Breast epithelium (tissue), 4 donors: Measurements from ENCODE around the gene RBM19. TPM values are rescaled to one million over a fixed set of nuclear protein-coding genes. Genes with fewer than 3 reads are reported as not detected.

ENCODE experiments used
- DNase-seq, 2 donors: peaks; one replicate each; pipeline ENCODE4 v3.0.0-alpha.2; 2019; ENCODE audit warnings: low spot score in 2 of 2
- H3K27ac ChIP-seq, 2 donors: fragments of 200-600 bp; sonication (generic) in 1 of 2; one replicate each; pipeline ENCODE4 v1.5.1; 2016 to 2019; ENCODE audit warnings: mild to moderate bottlenecking in 1 of 2
- H3K27me3 ChIP-seq, 2 donors: fragments of 200-600 bp; sonication (generic) in 1 of 2; one replicate each; pipeline versions ENCODE4 v1.5.1 to v1.6.0; 2017 to 2019; ENCODE audit warnings: control low read depth in 1 of 2, mild to moderate bottlenecking in 1 of 2
- H3K36me3 ChIP-seq: fragments of 200-600 bp; one replicate; pipeline ENCODE4 v1.5.1; 2019
- H3K4me1 ChIP-seq, 2 donors: fragments of 200-600 bp; sonication (generic); one replicate each; pipeline ENCODE4 v1.5.1; 2016 to 2019; ENCODE audit warnings: control low read depth in 1 of 2
- H3K4me3 ChIP-seq, 3 donors: fragments of 200-600 bp; sonication (generic); 1 replicate in 2 of 3; 2 replicates in 1 of 3; pipeline ENCODE4 v1.5.1; 2016 to 2019; ENCODE audit warnings: mild to moderate bottlenecking in 3 of 3, moderate library complexity in 2 of 3
- H3K9me3 ChIP-seq, 2 donors: fragments of 200-600 bp; sonication (generic) in 1 of 2; one replicate each; pipeline ENCODE4 v1.5.1; 2016 to 2019; ENCODE audit warnings: control low read depth in 1 of 2
- CTCF ChIP-seq, 3 donors: fragments of 450-650 bp; IDR thresholded peaks; one replicate each; pipeline ENCODE4 v1.5.1; 2016 to 2017; ENCODE audit warnings: antibody characterized with exemption in 3 of 3, mild to moderate bottlenecking in 3 of 3, moderate library complexity in 3 of 3
- POLR2A ChIP-seq: fragments of 450-650 bp; IDR thresholded peaks from one replicate; pipeline ENCODE4 v1.6.1; 2016; ENCODE audit warnings: antibody characterized with exemption, mild to moderate bottlenecking, moderate library complexity
- POLR2AphosphoS5 ChIP-seq, 3 donors: sonication (generic); formaldehyde crosslinking; IDR thresholded peaks; one replicate each; pipeline ENCODE4 v1.6.1; 2017; ENCODE audit warnings: antibody characterized with exemption in 3 of 3
- intact Hi-C: fragments of 100-400 bp; cut with DNase I; formaldehyde crosslinking; loops from one replicate; pipeline ENCODE4 v1.15.1; 2023; ENCODE audit warnings: low total_unique reads
- total RNA-seq, 3 donors: library from RNA; depleted of rRNA; stranded (reverse); fragments of >200 nt; gene quantifications; one replicate each; pipeline ENCODE4 v1.1.0, GENCODE V29; 2016

RBM19 gene
- total RNA-seq, 3 donors from 2014 or later = 28.8 to 43.3 (median 42.6) TPM

- H3K27me3 ChIP-seq = no peaks in the 10 kb centered on the region
- no peak for DNase-seq
- no peak overlapping the region for H3K4me3 ChIP-seq
- H3K36me3 ChIP-seq = no peaks in the 10 kb centered on the region
- no peak overlapping the region for H3K27ac ChIP-seq
- intact Hi-C loops = no loop called here
- TF ChIP-seq CTCF (IDR thresholded peaks at IDR 0.05) (no peak), POLR2AphosphoS5 (IDR thresholded peaks at IDR 0.05) (no peak), POLR2A (no peak)
- H3K9me3 ChIP-seq = no peaks in the 10 kb centered on the region
- no peaks in the 10 kb centered on the region for H3K4me1 ChIP-seq
Measured at GRCh38 chr12:113930249-113930648, 35.9 kb downstream of the RBM19 start.

- Histone ChIP-seq H3K36me3 (no peaks in the 10 kb centered on the region), H3K4me3 (no peak overlapping the region), H3K9me3 (no peaks in the 10 kb centered on the region), H3K27ac (no peak overlapping the region), H3K4me1 (no peaks in the 10 kb centered on the region), H3K27me3 (no peaks in the 10 kb centered on the region)
- intact Hi-C loops = no loop called here
- TF ChIP-seq POLR2A (no peak), CTCF (IDR thresholded peaks at IDR 0.05) (no peak), POLR2AphosphoS5 (IDR thresholded peaks at IDR 0.05) (no peak)
- DNase-seq = no peak
Measured at GRCh38 chr12:113929312-113929989, 36.7 kb downstream of the RBM19 start.

- no peak for DNase-seq
- H3K4me1 ChIP-seq = no peaks in the 10 kb centered on the region
- intact Hi-C loops = no loop called here
- H3K27ac ChIP-seq = no peak overlapping the region
- H3K9me3 ChIP-seq = no peaks in the 10 kb centered on the region
- H3K36me3 ChIP-seq = no peaks in the 10 kb centered on the region
- no peak overlapping the region for H3K4me3 ChIP-seq
- TF ChIP-seq CTCF (IDR thresholded peaks at IDR 0.05) (no peak), POLR2A (no peak), POLR2AphosphoS5 (IDR thresholded peaks at IDR 0.05) (no peak)
- H3K27me3 ChIP-seq = no peaks in the 10 kb centered on the region
Measured at GRCh38 chr12:113926788-113927187, 39.3 kb downstream of the RBM19 start.

- H3K36me3 ChIP-seq = no peaks in the 10 kb centered on the region
- H3K9me3 ChIP-seq = no peaks in the 10 kb centered on the region
- no peaks in the 10 kb centered on the region for H3K27me3 ChIP-seq
- DNase-seq = no peak
- H3K27ac ChIP-seq = no peak overlapping the region
- TF ChIP-seq CTCF (IDR thresholded peaks at IDR 0.05) = no peak
- no peak for TF ChIP-seq POLR2A
- TF ChIP-seq POLR2AphosphoS5 (IDR thresholded peaks at IDR 0.05) = no peak
- no peak overlapping the region for H3K4me3 ChIP-seq
- H3K4me1 ChIP-seq = no peaks in the 10 kb centered on the region
- intact Hi-C loops = no loop called here
Measured at GRCh38 chr12:113924341-113924740, 41.8 kb downstream of the RBM19 start.

- TF ChIP-seq POLR2A (no peak), CTCF (IDR thresholded peaks at IDR 0.05) (no peak), POLR2AphosphoS5 (IDR thresholded peaks at IDR 0.05) (no peak)
- H3K4me3 ChIP-seq = no peak overlapping the region
- no peaks in the 10 kb centered on the region for H3K27me3 ChIP-seq
- H3K27ac ChIP-seq = no peak overlapping the region
- intact Hi-C loops = no loop called here
- H3K36me3 ChIP-seq = no peaks in the 10 kb centered on the region
- no peaks in the 10 kb centered on the region for H3K4me1 ChIP-seq
- DNase-seq = no peak
- H3K9me3 ChIP-seq = no peaks in the 10 kb centered on the region
Measured at GRCh38 chr12:113923251-113923650, 42.9 kb downstream of the RBM19 start.
